Measurements from ENCODE around the gene CCL15.
A peak's percentile ranks its signal among the peaks of the same experiment; 100 is the strongest.

The CCL15 gene

GRCh38 chr17:35977509-35977908 is 23.8 kb downstream of the CCL15 start:
- TF ChIP-seq CTCF (conservative IDR thresholded peaks at IDR 0.05), result no peak
- H3K27ac ChIP-seq, result no peak overlapping the region

- no peak for TF ChIP-seq CTCF (conservative IDR thresholded peaks at IDR 0.05)
- H3K27ac ChIP-seq, result no peak overlapping the region
Observed at GRCh38 chr17:35973333-35974260, 27.8 kb downstream of the CCL15 start.

GRCh38 chr17:35972945-35973332 is 28.4 kb downstream of the CCL15 start:
- TF ChIP-seq CTCF (conservative IDR thresholded peaks at IDR 0.05), result no peak

GRCh38 chr17:35972535-35972934 is 28.8 kb downstream of the CCL15 start:
- no peak overlapping the region for H3K27ac ChIP-seq
- no peak for TF ChIP-seq CTCF (conservative IDR thresholded peaks at IDR 0.05)

More at GRCh38 chr17:35972945-35973332, 28.4 kb downstream of the CCL15 start:
- no peak overlapping the region for H3K27ac ChIP-seq

- no peak overlapping the region for H3K27ac ChIP-seq
- TF ChIP-seq CTCF (conservative IDR thresholded peaks at IDR 0.05), result no peak
Observed at GRCh38 chr17:35972066-35972465, 29.3 kb downstream of the CCL15 start.

- H3K27ac ChIP-seq, result no peak overlapping the region
- TF ChIP-seq CTCF (conservative IDR thresholded peaks at IDR 0.05), result peak; percentile 98
Observed at GRCh38 chr17:35969558-35970380, 31.6 kb downstream of the CCL15 start.

GRCh38 chr17:35968520-35969054 is 32.8 kb downstream of the CCL15 start:
- no peak for TF ChIP-seq CTCF (conservative IDR thresholded peaks at IDR 0.05)

More at GRCh38 chr17:35968520-35969054, 32.8 kb downstream of the CCL15 start:
- H3K27ac ChIP-seq, result no peak overlapping the region

Measured in VCaP (cell line).